Activated T-helper 17 cell treated with anti-CD3 and anti-CD28 coated beads, Interleukin-2, amount 50 U/mL, for 72 hours (primary cell): ENCODE results near the gene MS4A7. TPM values are rescaled to one million over a fixed set of nuclear protein-coding genes. Genes with fewer than 3 reads are reported as not detected.

Source experiments
- ATAC-seq: fragments of 150-1000 bp; cut with Tn5 transposase; replicated peaks from 2 replicates; pipeline ENCODE4 v1.10.0; 2021; ENCODE audit warnings: mild to moderate bottlenecking, moderate library complexity
- H3K27ac Mint-ChIP-seq: one replicate; pipeline ENCODE4 v1.8.0; 2022; ENCODE audit warnings: mixed read lengths
- H3K27me3 Mint-ChIP-seq: one replicate; pipeline ENCODE4 v1.8.0; 2022; ENCODE audit warnings: mixed read lengths
- H3K36me3 Mint-ChIP-seq: one replicate; pipeline ENCODE4 v1.8.0; 2022; ENCODE audit warnings: low read depth, mild to moderate bottlenecking, mixed read lengths
- H3K4me1 Mint-ChIP-seq: one replicate; pipeline ENCODE4 v1.8.0; 2022; ENCODE audit warnings: mixed read lengths
- H3K4me3 Mint-ChIP-seq: one replicate; pipeline ENCODE4 v1.8.0; 2022; ENCODE audit warnings: mild to moderate bottlenecking, mixed read lengths
- H3K9me3 Mint-ChIP-seq: one replicate; pipeline ENCODE4 v1.8.0; 2022; ENCODE audit warnings: mixed read lengths
- total RNA-seq, 2 donors: library from RNA; stranded (reverse); gene quantifications; one replicate each; pipeline ENCODE4 v1.2.3, GENCODE V29; 2022

Gene MS4A7
- not detected for total RNA-seq

GRCh38 chr11:60378354-60378753 is at the start of gene MS4A7:
MS4A7 (plus strand) TSS chr11:60378532; CDS start chr11:60383142, 4,610 bp downstream.
- H3K4me3 Mint-ChIP-seq: no peak within 1 kb of the TSS
- H3K4me1 Mint-ChIP-seq: no peaks in the 10 kb centered on the region
- peaks cover 40% of the 10 kb centered on the region for H3K27me3 Mint-ChIP-seq
- no peaks in the 10 kb centered on the region for H3K36me3 Mint-ChIP-seq
- H3K27ac Mint-ChIP-seq: no peak within 1 kb of the TSS
- H3K9me3 Mint-ChIP-seq: no peaks in the 10 kb centered on the region
- no peak for ATAC-seq

GRCh38 chr11:60332846-60333245 is 45.5 kb upstream of the MS4A7 start:
- Mint-ChIP-seq H3K4me3 (no peak overlapping the region), H3K36me3 (no peaks in the 10 kb centered on the region), H3K27me3 (peaks cover 27% of the 10 kb centered on the region), H3K4me1 (no peaks in the 10 kb centered on the region), H3K9me3 (no peaks in the 10 kb centered on the region), H3K27ac (no peak overlapping the region)
- no peak for ATAC-seq

GRCh38 chr11:60334005-60334620 is 44.2 kb upstream of the MS4A7 start:
- Mint-ChIP-seq H3K36me3 (no peaks in the 10 kb centered on the region), H3K4me1 (no peaks in the 10 kb centered on the region), H3K27ac (no peak overlapping the region), H3K27me3 (peaks cover 32% of the 10 kb centered on the region), H3K4me3 (no peak overlapping the region), H3K9me3 (no peaks in the 10 kb centered on the region)
- peak; percentile 68 for ATAC-seq

- no peak overlapping the region for H3K27ac Mint-ChIP-seq
- H3K36me3 Mint-ChIP-seq: no peaks in the 10 kb centered on the region
These were observed 41.5 kb upstream of the MS4A7 start for GRCh38 chr11:60336767-60337391.

GRCh38 chr11:60338053-60338452 is 40.3 kb upstream of the MS4A7 start:
- ATAC-seq: no peak
- Mint-ChIP-seq H3K36me3 (no peaks in the 10 kb centered on the region), H3K4me1 (no peaks in the 10 kb centered on the region), H3K27me3 (peaks cover 35% of the 10 kb centered on the region), H3K4me3 (no peak overlapping the region), H3K27ac (no peak overlapping the region), H3K9me3 (no peaks in the 10 kb centered on the region)

More at GRCh38 chr11:60336767-60337391, 41.5 kb upstream of the MS4A7 start:
- no peak overlapping the region for H3K4me3 Mint-ChIP-seq
- no peaks in the 10 kb centered on the region for H3K9me3 Mint-ChIP-seq
- H3K27me3 Mint-ChIP-seq: peaks cover 39% of the 10 kb centered on the region
- no peak for ATAC-seq
- no peaks in the 10 kb centered on the region for H3K4me1 Mint-ChIP-seq

GRCh38 chr11:60339356-60339755 is 39.0 kb upstream of the MS4A7 start:
- H3K4me3 Mint-ChIP-seq: no peak overlapping the region
- H3K4me1 Mint-ChIP-seq: no peaks in the 10 kb centered on the region
- no peak overlapping the region for H3K27ac Mint-ChIP-seq
- ATAC-seq: no peak
- peaks cover 35% of the 10 kb centered on the region for H3K27me3 Mint-ChIP-seq
- H3K9me3 Mint-ChIP-seq: no peaks in the 10 kb centered on the region
- no peaks in the 10 kb centered on the region for H3K36me3 Mint-ChIP-seq

GRCh38 chr11:60343094-60343704 is 35.1 kb upstream of the MS4A7 start:
- no peaks in the 10 kb centered on the region for H3K36me3 Mint-ChIP-seq
- no peak overlapping the region for H3K4me3 Mint-ChIP-seq
- H3K9me3 Mint-ChIP-seq: no peaks in the 10 kb centered on the region
- no peak overlapping the region for H3K27ac Mint-ChIP-seq
- no peaks in the 10 kb centered on the region for H3K4me1 Mint-ChIP-seq
- H3K27me3 Mint-ChIP-seq: peaks cover 34% of the 10 kb centered on the region
- no peak for ATAC-seq

GRCh38 chr11:60344146-60344545 is 34.2 kb upstream of the MS4A7 start:
- H3K4me3 Mint-ChIP-seq: no peak overlapping the region
- no peaks in the 10 kb centered on the region for H3K36me3 Mint-ChIP-seq
- no peaks in the 10 kb centered on the region for H3K4me1 Mint-ChIP-seq
- ATAC-seq: no peak
- H3K27me3 Mint-ChIP-seq: peaks cover 37% of the 10 kb centered on the region
- H3K9me3 Mint-ChIP-seq: no peaks in the 10 kb centered on the region
- no peak overlapping the region for H3K27ac Mint-ChIP-seq

- Mint-ChIP-seq H3K9me3 (no peaks in the 10 kb centered on the region), H3K4me1 (no peaks in the 10 kb centered on the region), H3K4me3 (no peak overlapping the region), H3K36me3 (no peaks in the 10 kb centered on the region), H3K27ac (no peak overlapping the region), H3K27me3 (peaks cover 42% of the 10 kb centered on the region)
- no peak for ATAC-seq
These were observed 32.8 kb upstream of the MS4A7 start for GRCh38 chr11:60345489-60345888.

- ATAC-seq: no peak
- Mint-ChIP-seq H3K27ac (no peak overlapping the region), H3K9me3 (no peaks in the 10 kb centered on the region), H3K36me3 (no peaks in the 10 kb centered on the region), H3K4me3 (no peak overlapping the region), H3K27me3 (peaks cover 34% of the 10 kb centered on the region), H3K4me1 (no peaks in the 10 kb centered on the region)
These were observed 31.1 kb upstream of the MS4A7 start for GRCh38 chr11:60347084-60347797.

GRCh38 chr11:60348116-60348515 is 30.2 kb upstream of the MS4A7 start:
- Mint-ChIP-seq H3K36me3 (no peaks in the 10 kb centered on the region), H3K9me3 (no peaks in the 10 kb centered on the region), H3K27ac (no peak overlapping the region), H3K4me3 (no peak overlapping the region), H3K27me3 (peaks cover 33% of the 10 kb centered on the region), H3K4me1 (no peaks in the 10 kb centered on the region)
- ATAC-seq: no peak

GRCh38 chr11:60349990-60350389 is 28.3 kb upstream of the MS4A7 start:
- Mint-ChIP-seq H3K27me3 (peaks cover 35% of the 10 kb centered on the region), H3K27ac (no peak overlapping the region), H3K4me1 (no peaks in the 10 kb centered on the region), H3K36me3 (no peaks in the 10 kb centered on the region), H3K4me3 (no peak overlapping the region), H3K9me3 (no peaks in the 10 kb centered on the region)
- no peak for ATAC-seq

GRCh38 chr11:60357771-60358170 is 20.6 kb upstream of the MS4A7 start:
- Mint-ChIP-seq H3K9me3 (no peaks in the 10 kb centered on the region), H3K4me3 (no peak overlapping the region), H3K4me1 (no peaks in the 10 kb centered on the region), H3K27ac (no peak overlapping the region), H3K36me3 (no peaks in the 10 kb centered on the region), H3K27me3 (peaks cover 16% of the 10 kb centered on the region)
- no peak for ATAC-seq

GRCh38 chr11:60360621-60361020 is 17.7 kb upstream of the MS4A7 start:
- no peaks in the 10 kb centered on the region for H3K9me3 Mint-ChIP-seq
- H3K27me3 Mint-ChIP-seq: peaks cover 24% of the 10 kb centered on the region
- H3K27ac Mint-ChIP-seq: no peak overlapping the region
- no peak for ATAC-seq
- no peaks in the 10 kb centered on the region for H3K4me1 Mint-ChIP-seq
- no peaks in the 10 kb centered on the region for H3K36me3 Mint-ChIP-seq
- H3K4me3 Mint-ChIP-seq: no peak overlapping the region

- no peak overlapping the region for H3K4me3 Mint-ChIP-seq
- no peak for ATAC-seq
- H3K4me1 Mint-ChIP-seq: no peaks in the 10 kb centered on the region
- no peaks in the 10 kb centered on the region for H3K9me3 Mint-ChIP-seq
- H3K36me3 Mint-ChIP-seq: no peaks in the 10 kb centered on the region
- no peak overlapping the region for H3K27ac Mint-ChIP-seq
- peaks cover 27% of the 10 kb centered on the region for H3K27me3 Mint-ChIP-seq
These were observed 16.1 kb upstream of the MS4A7 start for GRCh38 chr11:60362241-60362640.
